HUES6 (cell line): ENCODE results near the gene TMEM272.

ENCODE experiments used
- H3K27ac ChIP-seq: 2 replicates; pipeline ENCODE4 v1.7.0; 2013; ENCODE audit warnings: low read depth, mild to moderate bottlenecking, low read length, inconsistent platforms
- H3K27me3 ChIP-seq: 2 replicates; pipeline ENCODE4 v1.6.1; 2013; ENCODE audit warnings: low read length; ENCODE audit not compliant: control insufficient read depth, insufficient read depth
- H3K36me3 ChIP-seq: 2 replicates; pipeline ENCODE4 v1.6.1; 2013; ENCODE audit warnings: low read length; ENCODE audit not compliant: control insufficient read depth, insufficient read depth
- H3K4me1 ChIP-seq: 2 replicates; pipeline ENCODE4 v1.6.1; 2013; ENCODE audit warnings: low read length; ENCODE audit not compliant: control insufficient read depth, insufficient read depth
- H3K4me3 ChIP-seq: 2 replicates; pipeline ENCODE4 v1.5.1; 2013; ENCODE audit warnings: low read depth, low read length
- H3K9ac ChIP-seq: one replicate; pipeline ENCODE4 v1.6.1; 2013; ENCODE audit warnings: mild to moderate bottlenecking, low read length
- H3K9me3 ChIP-seq: 2 replicates; pipeline ENCODE4 v1.6.1; 2013; ENCODE audit warnings: low read depth, low read length; ENCODE audit not compliant: control insufficient read depth, insufficient read depth

Gene TMEM272

GRCh38 chr13:51873117-51873798, 28.3 kb upstream of the TMEM272 start:
- no peak overlapping the region for H3K27ac ChIP-seq
- H3K4me1 ChIP-seq: no peaks in the 10 kb centered on the region
- peaks cover 2% of the 10 kb centered on the region; the same call in 1 of the 2 replicates for H3K27me3 ChIP-seq
- no peak overlapping the region for H3K9ac ChIP-seq
- no peak overlapping the region for H3K4me3 ChIP-seq
- no peaks in the 10 kb centered on the region for H3K9me3 ChIP-seq
- no peaks in the 10 kb centered on the region for H3K36me3 ChIP-seq

- no peak overlapping the region for H3K27ac ChIP-seq
- H3K27me3 ChIP-seq: peaks cover 3% of the 10 kb centered on the region; the same call in 1 of the 2 replicates
- no peak overlapping the region for H3K4me3 ChIP-seq
- H3K4me1 ChIP-seq: no peaks in the 10 kb centered on the region
- no peaks in the 10 kb centered on the region for H3K36me3 ChIP-seq
- H3K9me3 ChIP-seq: no peaks in the 10 kb centered on the region
- no peak overlapping the region for H3K9ac ChIP-seq
Observed at GRCh38 chr13:51870616-51871015, 25.6 kb upstream of the TMEM272 start.

GRCh38 chr13:51869916-51870315, 24.9 kb upstream of the TMEM272 start:
- Histone ChIP-seq H3K9me3 (no peaks in the 10 kb centered on the region), H3K27ac (no peak overlapping the region), H3K27me3 (peaks cover 3% of the 10 kb centered on the region; the same call in 1 of the 2 replicates), H3K4me1 (no peaks in the 10 kb centered on the region), H3K9ac (no peak overlapping the region), H3K36me3 (no peaks in the 10 kb centered on the region), H3K4me3 (no peak overlapping the region)

- Histone ChIP-seq H3K27me3 (peaks cover 3% of the 10 kb centered on the region; the same call in 1 of the 2 replicates), H3K9ac (no peak overlapping the region), H3K4me3 (no peak overlapping the region), H3K27ac (no peak overlapping the region), H3K36me3 (no peaks in the 10 kb centered on the region), H3K4me1 (no peaks in the 10 kb centered on the region), H3K9me3 (no peaks in the 10 kb centered on the region)
Observed at GRCh38 chr13:51867062-51867461, 22.1 kb upstream of the TMEM272 start.

GRCh38 chr13:51865838-51866237, 20.9 kb upstream of the TMEM272 start:
- Histone ChIP-seq H3K4me1 (no peaks in the 10 kb centered on the region), H3K27me3 (peaks cover 3% of the 10 kb centered on the region; the same call in 1 of the 2 replicates), H3K9me3 (no peaks in the 10 kb centered on the region), H3K9ac (no peak overlapping the region), H3K4me3 (no peak overlapping the region), H3K27ac (no peak overlapping the region), H3K36me3 (no peaks in the 10 kb centered on the region)

GRCh38 chr13:51862957-51863356, 18.0 kb upstream of the TMEM272 start:
- H3K9me3 ChIP-seq: no peaks in the 10 kb centered on the region
- H3K36me3 ChIP-seq: no peaks in the 10 kb centered on the region
- H3K9ac ChIP-seq: no peak overlapping the region
- no peak overlapping the region for H3K4me3 ChIP-seq
- no peaks in the 10 kb centered on the region; the same call in 1 of the 2 replicates for H3K27me3 ChIP-seq
- H3K27ac ChIP-seq: no peak overlapping the region
- H3K4me1 ChIP-seq: no peaks in the 10 kb centered on the region

GRCh38 chr13:51861723-51862300, 16.8 kb upstream of the TMEM272 start, which contains the start of gene CCDC70:
TSS of gene CCDC70 (plus strand) at chr13:51861969. CDS start at chr13:51865412, 3,443 bp downstream.
- no peak within 1 kb of the TSS for H3K9ac ChIP-seq

GRCh38 chr13:51858433-51859247, 13.7 kb upstream of the TMEM272 start:
- Histone ChIP-seq H3K27ac (no peak overlapping the region), H3K9me3 (no peaks in the 10 kb centered on the region), H3K9ac (no peak overlapping the region), H3K27me3 (no peaks in the 10 kb centered on the region), H3K4me3 (no peak overlapping the region), H3K36me3 (no peaks in the 10 kb centered on the region), H3K4me1 (no peaks in the 10 kb centered on the region)

More at GRCh38 chr13:51861723-51862300, 16.8 kb upstream of the TMEM272 start, which contains the start of gene CCDC70:
- no peaks in the 10 kb centered on the region for H3K36me3 ChIP-seq
- no peaks in the 10 kb centered on the region for H3K27me3 ChIP-seq
- H3K9me3 ChIP-seq: no peaks in the 10 kb centered on the region
- H3K4me1 ChIP-seq: no peaks in the 10 kb centered on the region
- H3K27ac ChIP-seq: no peak within 1 kb of the TSS
- H3K4me3 ChIP-seq: no peak within 1 kb of the TSS

- H3K9me3 ChIP-seq: no peaks in the 10 kb centered on the region
- no peaks in the 10 kb centered on the region for H3K36me3 ChIP-seq
Observed at GRCh38 chr13:51856998-51857397, 12.0 kb upstream of the TMEM272 start.

GRCh38 chr13:51856027-51856736, 11.2 kb upstream of the TMEM272 start:
- H3K36me3 ChIP-seq: no peaks in the 10 kb centered on the region
- H3K9ac ChIP-seq: no peak overlapping the region
- no peak overlapping the region for H3K4me3 ChIP-seq
- no peaks in the 10 kb centered on the region for H3K9me3 ChIP-seq
- no peaks in the 10 kb centered on the region for H3K4me1 ChIP-seq
- H3K27ac ChIP-seq: no peak overlapping the region
- H3K27me3 ChIP-seq: no peaks in the 10 kb centered on the region

More at GRCh38 chr13:51856998-51857397, 12.0 kb upstream of the TMEM272 start:
- no peak overlapping the region for H3K9ac ChIP-seq
- no peaks in the 10 kb centered on the region for H3K27me3 ChIP-seq
- no peaks in the 10 kb centered on the region for H3K4me1 ChIP-seq
- no peak overlapping the region for H3K4me3 ChIP-seq
- H3K27ac ChIP-seq: no peak overlapping the region
